HEK293T (cell line): ENCODE measurements around the gene EBP.

Experiments
- ARNT ChIP-seq: fragments of 450-650 bp; IDR thresholded peaks from 2 replicates; pipeline ENCODE4 v1.6.1; 2017; ENCODE audit warnings: mild to moderate bottlenecking
- BHLHE40 ChIP-seq: fragments of 450-650 bp; IDR thresholded peaks from 2 replicates; pipeline ENCODE4 v1.6.1; 2016; ENCODE audit warnings: mild to moderate bottlenecking, moderate library complexity, borderline replicate concordance
- CTBP1 ChIP-seq: fragments of 450-650 bp; IDR thresholded peaks from 2 replicates; pipeline ENCODE4 v1.6.1; 2016; ENCODE audit warnings: borderline replicate concordance
- ELF4 ChIP-seq: fragments of 450-650 bp; IDR thresholded peaks from 2 replicates; pipeline ENCODE4 v1.6.1; 2017; ENCODE audit warnings: antibody characterized with exemption
- FOXA1 ChIP-seq: fragments of 450-650 bp; IDR thresholded peaks from 2 replicates; pipeline ENCODE4 v1.6.1; 2016; ENCODE audit warnings: mild to moderate bottlenecking
- FOXK2 ChIP-seq: fragments of 450-650 bp; IDR thresholded peaks from 2 replicates; pipeline ENCODE4 v1.6.1; 2016; ENCODE audit warnings: mild to moderate bottlenecking
- FOXM1 ChIP-seq: fragments of 450-650 bp; IDR thresholded peaks from 2 replicates; pipeline ENCODE4 v1.6.1; 2017; ENCODE audit warnings: mild to moderate bottlenecking, borderline replicate concordance
- HDGF ChIP-seq: fragments of 450-650 bp; IDR thresholded peaks from 2 replicates; pipeline ENCODE4 v1.6.1; 2017; ENCODE audit warnings: antibody characterized with exemption, borderline replicate concordance
- NFRKB ChIP-seq: fragments of 450-650 bp; IDR thresholded peaks from 2 replicates; pipeline ENCODE4 v1.6.1; 2016; ENCODE audit warnings: mild to moderate bottlenecking, moderate library complexity
- SP1 ChIP-seq: fragments of 450-650 bp; IDR thresholded peaks from 2 replicates; pipeline ENCODE4 v1.6.1; 2017
- SUZ12 ChIP-seq: fragments of 450-650 bp; IDR thresholded peaks from 2 replicates; pipeline ENCODE4 v1.6.1; 2016; ENCODE audit warnings: mild to moderate bottlenecking
- TARDBP ChIP-seq: fragments of 450-650 bp; IDR thresholded peaks from 2 replicates; pipeline ENCODE4 v1.6.1; 2016
- ZNF384 ChIP-seq: fragments of 450-650 bp; IDR thresholded peaks from 2 replicates; pipeline ENCODE4 v1.6.1; 2016
- TF ChIP-seq, protein P1 (sequence below): fragments of 450-650 bp; IDR thresholded peaks from 2 replicates; pipeline ENCODE4 v1.6.1; 2016

DNA sequence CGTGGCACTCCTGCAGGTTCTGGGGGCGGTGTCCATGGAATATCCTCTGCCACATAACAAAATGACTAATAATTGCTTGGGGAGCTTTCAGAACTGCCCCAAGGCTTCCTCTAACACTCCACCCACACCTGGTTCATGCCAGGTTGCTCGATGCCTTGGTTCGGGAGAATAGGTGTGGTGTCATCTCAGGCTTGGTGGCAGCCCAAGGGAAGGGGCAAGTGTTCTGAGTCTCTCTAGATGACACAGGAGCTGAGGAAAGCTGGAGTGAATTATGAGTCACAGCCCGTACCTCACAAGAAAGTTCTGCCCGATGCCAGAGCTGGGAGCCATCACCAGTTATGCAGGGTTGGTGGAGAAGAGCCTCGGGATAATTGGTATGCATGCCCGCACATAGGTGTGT lies 30.9 kb upstream of the EBP start:
- TF ChIP-seq BHLHE40: no peak
- no peak for TF ChIP-seq TARDBP
- TF ChIP-seq SP1: no peak
- no peak for TF ChIP-seq ZNF384
- no peak for TF ChIP-seq SUZ12
- no peak for TF ChIP-seq ELF4
- no peak for TF ChIP-seq FOXK2
- TF ChIP-seq NFRKB: no peak
- no peak for TF ChIP-seq HDGF
- TF ChIP-seq FOXA1: no peak
- TF ChIP-seq, protein P1, sequence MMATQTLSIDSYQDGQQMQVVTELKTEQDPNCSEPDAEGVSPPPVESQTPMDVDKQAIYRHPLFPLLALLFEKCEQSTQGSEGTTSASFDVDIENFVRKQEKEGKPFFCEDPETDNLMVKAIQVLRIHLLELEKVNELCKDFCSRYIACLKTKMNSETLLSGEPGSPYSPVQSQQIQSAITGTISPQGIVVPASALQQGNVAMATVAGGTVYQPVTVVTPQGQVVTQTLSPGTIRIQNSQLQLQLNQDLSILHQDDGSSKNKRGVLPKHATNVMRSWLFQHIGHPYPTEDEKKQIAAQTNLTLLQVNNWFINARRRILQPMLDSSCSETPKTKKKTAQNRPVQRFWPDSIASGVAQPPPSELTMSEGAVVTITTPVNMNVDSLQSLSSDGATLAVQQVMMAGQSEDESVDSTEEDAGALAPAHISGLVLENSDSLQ: no peak
- TF ChIP-seq FOXM1: no peak
- no peak for TF ChIP-seq ARNT
- no peak for TF ChIP-seq CTBP1
